Esophagus squamous epithelium (tissue), 5 donors: ENCODE results near the gene RBFOX2. TPM values are rescaled to one million over a fixed set of nuclear protein-coding genes. Genes with fewer than 3 reads are reported as not detected.

Experiments used
- DNase-seq: peaks from one replicate; lab custom pipeline; 2025; lab: John Stamatoyannopoulos, UW
- H3K27ac ChIP-seq, 4 donors: fragments of 200-600 bp; sonication (generic); one replicate each; pipeline ENCODE4 v1.5.1; 2016 to 2019; ENCODE audit warnings: mild to moderate bottlenecking in 1 of 4
- H3K27me3 ChIP-seq, 4 donors: fragments of 200-600 bp; sonication (generic); 1 replicate in 3 of 4; 2 replicates in 1 of 4; pipeline versions ENCODE4 v1.5.1 to v1.6.0; 2017 to 2021; ENCODE audit warnings: antibody characterized with exemption in 1 of 4
- H3K36me3 ChIP-seq, 3 donors: fragments of 200-600 bp; sonication (generic); one replicate each; pipeline ENCODE4 v1.5.1; 2016 to 2019
- H3K4me1 ChIP-seq, 3 donors: fragments of 200-600 bp; sonication (generic); one replicate each; pipeline ENCODE4 v1.5.1; 2017 to 2019
- H3K4me3 ChIP-seq, 4 donors: fragments of 200-600 bp; sonication (generic); 1 replicate in 3 of 4; 2 replicates in 1 of 4; pipeline ENCODE4 v1.5.1; 2016 to 2019; ENCODE audit warnings: mild to moderate bottlenecking in 2 of 4, moderate library complexity in 1 of 4
- H3K9me3 ChIP-seq, 3 donors: fragments of 200-600 bp; sonication (generic); one replicate each; pipeline ENCODE4 v1.5.1; 2016 to 2019
- POLR2A ChIP-seq, 4 donors: fragments of 450-650 bp; IDR thresholded peaks; one replicate each; pipeline ENCODE4 v1.6.1; 2017; ENCODE audit warnings: antibody characterized with exemption in 4 of 4, mild to moderate bottlenecking in 4 of 4, moderate library complexity in 3 of 4
- WGBS, 2 donors: methylation state at CpG; one replicate each; pipeline ENCODE4 v1.1.5; 2018; 5-methylcytosine and 5-hydroxymethylcytosine counted together
- intact Hi-C: fragments of 100-400 bp; cut with DNase I; formaldehyde crosslinking; loops from one replicate; pipeline ENCODE4 v1.15.0; 2022
- total RNA-seq, 4 donors: library from RNA; depleted of rRNA; stranded (reverse); fragments of >200 nt; gene quantifications; one replicate each; pipeline ENCODE4 v1.1.0, GENCODE V29; 2016
- TF ChIP-seq, protein P1 (sequence below), 6 experiments: fragments of 450-650 bp in 4 of 6; fragments of 200-600 bp in 2 of 6; sonication (generic) in 2 of 6; IDR thresholded peaks; one replicate each; pipeline ENCODE4 v1.5.1; 2016 to 2019; ENCODE audit warnings: antibody characterized with exemption in 6 of 6, mild to moderate bottlenecking in 4 of 6, moderate library complexity in 4 of 6
- donor health status: DM: yes; HTN: yes; CAD: no.

Gene RBFOX2
- total RNA-seq, 4 donors from 2014 or later = 33.3 to 69.6 (median 46.3) TPM

DNA sequence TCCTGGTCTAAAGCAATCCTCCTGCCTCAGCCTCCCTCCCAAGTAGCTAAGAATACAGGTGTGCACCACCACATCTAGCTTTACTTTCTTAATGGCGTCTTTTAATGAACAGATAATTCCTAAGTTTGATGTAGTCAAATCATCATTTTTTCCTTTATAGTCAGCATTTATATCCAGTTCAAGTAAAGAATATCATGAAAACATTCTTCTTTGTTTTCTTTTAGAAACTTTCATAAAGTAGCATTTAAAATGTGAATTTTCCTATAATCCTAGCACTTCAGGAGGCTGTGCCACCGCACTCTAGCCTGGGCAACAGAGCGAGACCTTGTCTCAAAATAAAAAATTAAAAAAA lies 61.6 kb downstream of the RBFOX2 start:
- no peak for TF ChIP-seq POLR2A (IDR thresholded peaks at IDR 0.05)
- TF ChIP-seq, protein P1, sequence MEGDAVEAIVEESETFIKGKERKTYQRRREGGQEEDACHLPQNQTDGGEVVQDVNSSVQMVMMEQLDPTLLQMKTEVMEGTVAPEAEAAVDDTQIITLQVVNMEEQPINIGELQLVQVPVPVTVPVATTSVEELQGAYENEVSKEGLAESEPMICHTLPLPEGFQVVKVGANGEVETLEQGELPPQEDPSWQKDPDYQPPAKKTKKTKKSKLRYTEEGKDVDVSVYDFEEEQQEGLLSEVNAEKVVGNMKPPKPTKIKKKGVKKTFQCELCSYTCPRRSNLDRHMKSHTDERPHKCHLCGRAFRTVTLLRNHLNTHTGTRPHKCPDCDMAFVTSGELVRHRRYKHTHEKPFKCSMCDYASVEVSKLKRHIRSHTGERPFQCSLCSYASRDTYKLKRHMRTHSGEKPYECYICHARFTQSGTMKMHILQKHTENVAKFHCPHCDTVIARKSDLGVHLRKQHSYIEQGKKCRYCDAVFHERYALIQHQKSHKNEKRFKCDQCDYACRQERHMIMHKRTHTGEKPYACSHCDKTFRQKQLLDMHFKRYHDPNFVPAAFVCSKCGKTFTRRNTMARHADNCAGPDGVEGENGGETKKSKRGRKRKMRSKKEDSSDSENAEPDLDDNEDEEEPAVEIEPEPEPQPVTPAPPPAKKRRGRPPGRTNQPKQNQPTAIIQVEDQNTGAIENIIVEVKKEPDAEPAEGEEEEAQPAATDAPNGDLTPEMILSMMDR (IDR thresholded peaks at IDR 0.05) = no peak
- peak overlapping the region in 1 of 4 donors; percentile 85 for H3K27ac ChIP-seq
- H3K27me3 ChIP-seq = no peaks in the 10 kb centered on the region
- intact Hi-C loops = no loop called here
- no peaks in the 10 kb centered on the region for H3K36me3 ChIP-seq
- no peak overlapping the region for H3K4me3 ChIP-seq
- peaks cover 0 to 42% (median 9%) of the 10 kb centered on the region in 3 donors for H3K4me1 ChIP-seq
- H3K9me3 ChIP-seq = no peaks in the 10 kb centered on the region
- DNase-seq = no peak
- WGBS, 2 donors = 92 to 95% methylated on average over 3 of the region's 3 CpGs

DNA sequence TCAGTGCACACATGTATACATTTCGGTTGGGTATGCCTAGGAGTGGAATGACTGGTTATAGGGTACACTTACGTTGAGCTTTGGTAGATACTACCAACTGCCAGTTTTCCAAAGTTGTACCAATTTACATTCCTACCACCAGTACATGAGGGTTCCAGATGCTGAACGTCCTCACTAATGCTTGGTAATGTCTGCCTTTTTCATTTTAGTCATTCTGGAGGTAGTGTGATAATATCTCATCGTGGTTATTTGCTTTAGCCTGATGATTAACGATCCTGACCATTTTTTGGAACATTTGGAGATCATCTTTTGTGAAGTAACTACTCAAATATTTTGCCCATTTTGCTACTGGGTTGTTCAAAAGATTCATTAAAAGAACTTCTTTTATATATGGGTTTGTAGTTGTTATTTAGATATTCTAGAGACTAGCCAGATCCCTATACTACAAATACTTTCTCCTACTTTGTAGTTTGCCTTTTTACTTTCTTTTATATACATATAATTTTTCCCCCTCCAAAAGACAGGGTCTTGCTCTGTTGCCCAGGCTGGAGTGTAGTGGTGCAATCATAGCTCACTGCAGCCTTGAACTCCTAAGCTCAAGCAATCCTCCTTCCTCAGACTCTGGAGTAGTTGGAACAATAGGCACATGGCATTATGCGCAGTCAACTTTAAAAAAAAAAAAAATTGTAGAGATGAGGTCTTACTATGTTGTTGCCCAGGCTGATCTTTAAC lies 62.1 kb downstream of the RBFOX2 start:
- Histone ChIP-seq H3K27me3 (no peaks in the 10 kb centered on the region), H3K4me1 (peaks cover 0 to 42% (median 11%) of the 10 kb centered on the region in 3 donors), H3K9me3 (no peaks in the 10 kb centered on the region), H3K36me3 (no peaks in the 10 kb centered on the region), H3K4me3 (no peak overlapping the region), H3K27ac (no peak overlapping the region)
- WGBS, 2 donors = 74 to 76% methylated on average over 6 of the region's 6 CpGs
- intact Hi-C loops = no loop called here
- TF ChIP-seq, protein P1 (IDR thresholded peaks at IDR 0.05) = no peak
- TF ChIP-seq POLR2A (IDR thresholded peaks at IDR 0.05) = no peak
- DNase-seq = no peak

DNA sequence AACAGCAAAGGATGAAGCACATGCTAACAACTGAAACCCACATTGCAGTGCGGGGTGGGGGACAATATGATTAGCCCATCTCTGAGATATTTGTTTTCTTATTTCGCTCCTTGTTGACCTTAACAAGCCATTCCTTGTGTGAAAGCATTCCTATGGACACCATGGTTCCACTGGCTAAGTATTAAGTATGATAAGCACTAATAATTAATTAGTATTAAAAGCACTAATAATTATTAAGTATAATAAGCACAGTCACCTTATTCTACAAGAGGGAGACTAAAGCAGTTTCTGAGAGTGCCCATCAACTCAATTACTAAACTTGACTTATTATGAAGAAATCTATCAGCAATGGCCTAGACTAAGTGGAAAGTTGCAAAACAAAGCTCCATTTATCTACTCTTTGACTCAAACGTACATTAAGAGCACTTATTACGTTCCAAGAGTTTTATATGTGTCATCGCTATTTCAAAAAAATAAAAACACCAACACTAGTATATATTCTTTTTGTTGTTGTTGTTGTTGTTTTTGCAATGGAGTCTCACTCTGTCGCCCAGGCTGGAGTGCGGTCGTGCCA lies 65.3 kb downstream of the RBFOX2 start:
- Histone ChIP-seq H3K36me3 (no peaks in the 10 kb centered on the region), H3K27me3 (no peaks in the 10 kb centered on the region), H3K9me3 (no peaks in the 10 kb centered on the region), H3K27ac (no peak overlapping the region), H3K4me1 (peaks cover 0 to 55% (median 12%) of the 10 kb centered on the region in 3 donors), H3K4me3 (no peak overlapping the region)
- no peak for DNase-seq
- 89 to 94% methylated on average over 8 of the region's 8 CpGs for WGBS, 2 donors
- no peak for TF ChIP-seq POLR2A (IDR thresholded peaks at IDR 0.05)
- TF ChIP-seq, protein P1 (IDR thresholded peaks at IDR 0.05) = no peak
- intact Hi-C loops = no loop called here

DNA sequence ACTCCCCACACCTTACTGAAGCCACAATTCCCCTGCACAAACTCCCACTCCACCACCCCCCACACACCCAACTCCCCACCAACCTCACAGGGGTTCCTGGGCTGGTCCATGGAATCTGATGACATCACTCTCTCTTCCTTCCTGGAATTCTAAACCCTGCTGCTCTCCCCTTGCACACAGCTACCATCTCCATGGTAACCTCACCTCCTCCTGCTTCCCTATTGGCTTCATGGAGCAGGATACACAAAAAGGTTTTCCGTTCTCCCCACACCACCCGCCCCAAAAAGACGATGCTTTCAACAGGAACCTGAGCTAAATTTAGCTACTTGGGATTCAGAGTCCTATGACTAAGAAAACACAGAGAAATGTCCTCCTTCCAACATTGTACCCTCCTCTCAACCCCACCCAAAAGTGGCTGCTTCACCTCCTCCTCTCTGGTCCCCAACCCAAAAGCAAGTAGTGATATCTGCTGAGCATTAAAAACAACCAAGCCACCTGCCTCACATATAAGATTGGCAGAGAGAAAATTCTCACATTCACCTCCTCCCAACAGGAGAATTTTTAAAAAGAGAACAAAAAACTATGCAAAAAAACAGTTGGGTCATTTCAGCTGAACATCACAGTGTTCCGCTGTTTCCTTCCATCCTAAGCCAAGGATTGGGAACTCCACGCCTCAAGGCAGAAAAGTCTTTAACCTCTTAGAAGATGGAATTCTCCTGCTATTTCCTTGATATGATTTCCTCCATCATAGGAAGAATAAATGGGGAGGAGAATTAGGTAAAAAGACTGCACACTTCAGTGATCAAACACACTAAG lies 66.9 kb downstream of the RBFOX2 start:
- Histone ChIP-seq H3K27me3 (no peaks in the 10 kb centered on the region), H3K36me3 (no peaks in the 10 kb centered on the region), H3K27ac (peak overlapping the region in 3 of 4 donors; percentile 40 to 68 (median 59)), H3K4me3 (peak overlapping the region in 1 of 4 donors; percentile 38), H3K4me1 (peaks cover 0 to 44% (median 12%) of the 10 kb centered on the region in 3 donors), H3K9me3 (no peaks in the 10 kb centered on the region)
- WGBS, 2 donors = 41 to 69% methylated on average over 5 of the region's 5 CpGs
- no peak for DNase-seq
- TF ChIP-seq, protein P1 (IDR thresholded peaks at IDR 0.05) = no peak
- no peak for TF ChIP-seq POLR2A (IDR thresholded peaks at IDR 0.05)
- intact Hi-C loops = no loop called here
